HG02798 (cell line): ENCODE results near the gene OR10S1.
"Not testable (repeated sequence)": the region's sequence is repeated elsewhere in the genome, so short reads cannot be mapped to it uniquely, and the experiment has no call there.

ENCODE experiments used
- ATAC-seq: cut with Tn5 transposase; IDR thresholded peaks from one replicate; pipeline ENCODE4 v1.9.1; 2021; ENCODE audit warnings: mild to moderate bottlenecking; ENCODE audit not compliant: unreplicated experiment, poor library complexity

Gene OR10S1, protein sequence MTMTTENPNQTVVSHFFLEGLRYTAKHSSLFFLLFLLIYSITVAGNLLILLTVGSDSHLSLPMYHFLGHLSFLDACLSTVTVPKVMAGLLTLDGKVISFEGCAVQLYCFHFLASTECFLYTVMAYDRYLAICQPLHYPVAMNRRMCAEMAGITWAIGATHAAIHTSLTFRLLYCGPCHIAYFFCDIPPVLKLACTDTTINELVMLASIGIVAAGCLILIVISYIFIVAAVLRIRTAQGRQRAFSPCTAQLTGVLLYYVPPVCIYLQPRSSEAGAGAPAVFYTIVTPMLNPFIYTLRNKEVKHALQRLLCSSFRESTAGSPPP

DNA sequence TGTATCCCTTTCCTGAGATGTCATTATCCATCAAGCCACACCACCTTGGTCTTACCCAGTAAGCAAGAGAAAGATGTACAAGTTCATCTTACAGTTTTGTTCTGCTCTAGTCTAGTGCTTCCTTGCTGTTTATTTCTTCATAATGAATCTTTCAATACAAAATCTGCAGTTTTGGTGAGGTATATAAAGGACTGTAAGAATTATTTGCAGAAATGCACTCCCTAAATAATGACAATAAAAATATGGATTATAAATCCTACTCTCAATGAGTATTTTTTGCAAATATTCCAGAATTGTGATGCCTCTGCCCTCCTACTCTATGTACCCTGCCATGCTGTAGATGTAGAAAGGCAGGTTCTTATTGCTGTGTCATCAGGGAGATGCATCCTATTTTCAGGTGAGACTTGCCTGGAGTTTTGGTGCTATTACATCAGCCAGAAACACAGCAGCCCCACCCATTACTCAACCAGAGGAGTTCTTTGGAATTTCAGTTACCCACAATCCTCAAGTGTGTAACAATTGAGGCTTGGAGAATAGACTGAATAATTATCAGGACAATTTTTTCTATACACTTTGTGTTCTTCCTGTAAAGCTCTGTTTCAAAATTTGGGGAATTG lies at the start of gene OR10S1:
TSS of gene OR10S1 (minus strand) at position 51 of the 617 bp plus-strand sequence. CDS start 117 bp downstream, outside the sequence.
- no peak for ATAC-seq

DNA sequence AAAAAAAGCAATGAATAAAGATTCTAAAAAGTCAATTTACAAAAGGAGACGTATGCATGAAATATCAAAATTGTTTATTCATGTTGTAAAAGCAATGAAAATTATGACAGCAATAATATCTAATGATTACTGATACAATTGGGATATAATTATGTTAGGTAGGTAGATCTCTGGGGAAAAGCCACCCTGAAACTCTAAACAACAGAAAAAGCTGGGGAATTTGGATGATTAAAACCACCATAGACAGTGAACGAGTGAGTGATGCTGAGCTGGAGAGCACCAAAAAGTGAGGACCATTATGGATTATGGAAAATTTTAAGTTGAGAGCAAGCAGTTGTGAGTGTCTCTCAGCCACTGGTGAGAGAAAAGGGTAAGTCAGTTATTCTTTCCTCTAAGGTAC lies 48.9 kb upstream of the OR10S1 start, which contains the start of gene OR10G8:
TSS of gene OR10G8 (plus strand) at position 301 of the 400 bp plus-strand sequence. CDS start 2,825 bp downstream, outside the sequence.
- no peak for ATAC-seq

DNA sequence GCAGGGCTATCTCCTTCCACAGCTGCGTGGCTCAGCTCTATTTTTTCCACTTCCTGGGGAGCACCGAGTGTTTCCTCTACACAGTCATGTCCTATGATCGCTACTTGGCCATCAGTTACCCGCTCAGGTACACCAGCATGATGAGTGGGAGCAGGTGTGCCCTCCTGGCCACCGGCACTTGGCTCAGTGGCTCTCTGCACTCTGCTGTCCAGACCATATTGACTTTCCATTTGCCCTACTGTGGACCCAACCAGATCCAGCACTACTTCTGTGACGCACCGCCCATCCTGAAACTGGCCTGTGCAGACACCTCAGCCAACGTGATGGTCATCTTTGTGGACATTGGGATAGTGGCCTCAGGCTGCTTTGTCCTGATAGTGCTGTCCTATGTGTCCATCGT lies 38.3 kb upstream of the OR10S1 start:
- ATAC-seq = not testable (repeated sequence)

DNA sequence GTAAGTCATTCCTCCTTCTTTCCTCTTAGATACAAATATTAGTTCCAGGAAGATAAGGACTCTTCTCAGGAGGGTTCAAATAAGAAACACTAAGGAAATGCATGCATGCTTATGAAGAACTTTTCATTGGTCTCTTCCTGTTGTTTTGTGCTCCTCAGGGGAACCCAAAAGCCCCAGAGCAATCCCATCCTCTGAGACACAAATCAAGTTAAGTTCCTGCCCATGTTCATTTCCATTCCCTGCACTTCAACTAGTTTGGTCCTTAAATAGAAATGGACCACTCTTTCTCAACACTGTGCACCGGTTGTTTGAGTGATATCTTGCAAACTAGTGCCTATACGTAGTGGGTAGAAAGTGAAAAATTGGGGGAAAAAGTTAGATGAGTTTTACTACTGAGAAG lies 35.1 kb upstream of the OR10S1 start, which contains the start of gene OR10G4:
TSS of gene OR10G4 (plus strand) at position 301 of the 400 bp plus-strand sequence. CDS start 2,578 bp downstream, outside the sequence.
- ATAC-seq = no peak

DNA sequence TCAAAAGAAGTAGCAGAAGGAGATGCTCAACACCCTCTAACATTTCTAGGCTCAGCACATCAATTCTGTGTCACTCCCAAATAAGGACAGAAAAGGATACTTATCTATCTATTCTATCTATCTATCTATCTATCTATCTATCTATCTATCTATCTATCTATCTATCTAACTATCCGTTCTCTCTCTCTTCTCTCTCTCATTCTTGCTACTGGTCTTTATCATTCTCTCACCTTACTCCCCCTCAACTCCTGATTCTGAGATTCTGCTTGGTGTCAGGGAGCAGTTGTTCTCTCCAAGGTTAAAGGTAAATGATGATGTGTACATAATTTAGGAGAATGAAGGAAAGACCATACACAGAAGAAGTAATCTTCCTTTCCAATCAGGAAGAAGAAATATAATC lies 17.5 kb upstream of the OR10S1 start, which contains the start of gene OR10G6:
TSS of gene OR10G6 (minus strand) at position 43 of the 400 bp plus-strand sequence. CDS start at position 43, 0 bp downstream.
- no peak for ATAC-seq

DNA sequence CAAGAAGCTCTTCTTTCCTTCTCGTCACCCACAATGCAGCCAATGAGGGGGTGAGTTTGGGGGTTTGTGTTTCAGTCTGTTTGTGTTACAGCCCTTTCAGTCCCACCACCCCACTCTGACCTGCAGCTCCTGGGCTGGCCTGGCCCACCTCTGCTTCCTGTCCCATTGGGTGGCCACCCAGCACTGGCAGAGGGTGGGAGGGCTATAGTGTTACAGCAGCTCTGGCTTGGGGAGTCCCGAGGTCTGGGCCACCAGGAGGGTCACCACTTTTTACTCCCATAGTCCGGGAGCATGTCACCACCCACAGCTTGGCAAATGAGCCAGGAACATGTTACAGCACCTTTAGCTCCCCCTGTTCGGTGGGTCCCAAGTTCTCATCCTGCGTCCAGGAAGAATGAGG lies 1.7 kb upstream of the OR10S1 start:
- ATAC-seq = no peak

DNA sequence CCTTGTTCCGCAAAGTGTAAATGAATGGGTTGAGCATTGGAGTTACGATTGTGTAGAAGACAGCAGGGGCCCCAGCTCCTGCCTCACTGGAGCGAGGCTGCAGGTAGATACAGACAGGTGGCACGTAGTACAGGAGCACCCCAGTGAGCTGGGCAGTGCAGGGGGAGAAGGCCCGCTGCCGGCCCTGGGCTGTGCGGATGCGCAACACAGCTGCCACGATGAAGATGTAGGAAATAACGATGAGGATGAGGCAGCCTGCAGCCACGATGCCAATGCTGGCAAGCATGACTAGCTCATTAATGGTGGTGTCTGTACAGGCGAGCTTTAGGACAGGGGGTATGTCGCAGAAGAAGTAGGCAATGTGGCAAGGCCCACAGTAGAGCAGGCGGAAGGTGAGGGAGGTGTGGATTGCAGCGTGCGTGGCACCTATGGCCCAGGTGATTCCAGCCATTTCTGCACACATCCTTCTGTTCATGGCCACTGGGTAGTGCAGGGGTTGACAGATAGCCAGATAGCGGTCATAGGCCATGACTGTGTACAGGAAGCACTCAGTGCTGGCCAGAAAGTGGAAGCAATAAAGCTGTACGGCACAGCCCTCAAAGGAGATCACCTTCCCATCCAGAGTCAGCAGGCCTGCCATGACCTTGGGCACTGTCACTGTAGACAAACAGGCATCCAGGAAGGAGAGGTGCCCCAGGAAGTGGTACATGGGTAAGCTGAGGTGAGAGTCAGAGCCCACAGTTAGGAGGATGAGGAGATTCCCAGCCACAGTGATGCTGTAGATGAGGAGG lies 616 bp downstream of the OR10S1 start:
- ATAC-seq = no peak

DNA sequence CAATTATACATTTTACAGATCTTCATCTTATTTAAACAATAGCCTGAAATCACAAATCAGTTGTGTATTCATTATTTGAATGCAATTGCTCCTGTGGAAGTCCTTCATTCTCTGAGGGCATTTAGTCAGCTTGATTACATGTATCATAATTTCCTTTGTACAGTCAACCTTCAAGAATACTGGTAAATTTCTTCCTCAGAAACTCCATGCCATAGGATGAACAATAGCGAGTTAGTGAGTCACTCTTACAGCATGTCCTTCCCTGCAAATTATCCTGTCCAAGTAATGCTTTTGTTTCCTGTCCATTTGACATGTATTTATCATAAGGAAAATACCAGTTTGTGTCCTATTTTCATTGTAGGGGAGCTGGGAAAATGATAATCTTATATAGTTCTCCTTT lies 3.8 kb downstream of the OR10S1 start:
- no peak for ATAC-seq

DNA sequence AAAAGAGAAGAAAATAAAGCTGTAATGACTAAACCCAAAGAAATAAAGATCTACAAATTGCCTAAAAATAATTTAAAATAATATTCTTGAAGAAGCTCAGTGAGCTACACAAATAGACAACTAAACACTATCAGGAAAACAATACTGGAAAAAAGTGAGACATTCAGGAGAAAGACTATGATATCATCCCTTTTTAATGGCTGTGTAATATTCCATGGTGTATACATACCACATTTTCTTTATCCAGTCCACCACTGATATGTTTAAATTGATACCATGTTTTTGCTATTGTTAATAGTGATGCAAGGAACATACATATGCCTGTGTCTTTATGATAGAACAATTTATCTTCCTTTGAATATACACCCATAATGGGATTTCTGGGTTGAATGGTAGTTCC lies 20.8 kb downstream of the OR10S1 start:
- ATAC-seq = no peak

DNA sequence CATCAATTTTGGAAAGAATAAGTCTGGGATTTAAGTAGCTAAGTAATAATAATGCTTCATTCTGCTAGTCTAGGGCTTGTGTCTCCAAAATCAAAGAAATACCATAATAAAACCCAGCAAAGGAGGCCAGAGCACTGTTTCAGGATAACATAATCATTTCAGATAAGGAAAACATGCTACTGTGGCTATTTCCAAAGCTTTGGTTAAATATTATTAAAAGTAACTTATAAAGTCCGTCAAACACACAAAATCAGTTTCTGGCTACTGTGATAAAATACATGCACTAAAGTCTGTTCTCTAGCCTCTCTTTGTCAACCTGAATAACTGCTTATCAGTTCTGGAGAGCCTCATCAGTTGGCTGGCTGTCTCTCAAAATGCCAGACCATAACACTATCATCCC lies 32.4 kb downstream of the OR10S1 start:
- no peak for ATAC-seq

DNA sequence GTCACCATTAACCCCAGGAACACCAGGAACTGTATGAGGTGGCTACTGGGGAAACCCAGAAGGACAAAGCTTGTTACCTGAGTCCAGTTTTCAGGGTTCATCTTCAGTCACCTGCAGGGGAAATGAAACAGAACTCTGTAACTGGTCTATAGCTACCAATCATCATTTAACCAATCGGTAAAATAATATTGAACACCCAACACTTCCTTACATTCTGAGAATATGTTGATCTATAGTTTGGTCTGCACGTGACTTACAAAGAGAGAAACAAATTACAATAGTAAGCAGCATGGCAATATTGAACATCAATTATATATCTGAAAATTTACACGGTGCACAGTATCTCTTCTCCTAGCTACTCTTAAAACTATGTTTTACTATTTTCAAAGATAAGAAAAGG lies 33.8 kb downstream of the OR10S1 start, which contains the start of gene OR6T1:
TSS of gene OR6T1 (minus strand) at position 101 of the 400 bp plus-strand sequence. CDS start at position 101, 0 bp downstream.
- no peak for ATAC-seq

DNA sequence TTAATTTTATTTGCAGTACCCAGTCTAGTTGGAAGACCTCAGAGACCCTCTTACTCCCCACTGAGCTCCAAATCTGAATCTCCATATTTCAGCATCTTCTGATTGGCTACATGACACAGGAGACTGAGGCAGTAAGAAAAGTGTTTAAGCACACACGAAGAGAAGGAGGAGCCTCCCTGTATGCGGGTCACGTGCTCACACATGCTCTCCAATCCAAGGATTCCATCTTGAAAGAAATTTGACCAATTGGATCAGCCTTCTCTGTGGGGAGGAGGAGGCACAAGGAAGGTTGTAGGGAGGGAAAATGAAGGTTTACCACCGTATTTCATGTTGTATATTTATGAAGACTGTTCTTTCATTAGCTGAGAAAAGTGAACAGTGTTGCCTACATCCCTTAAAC lies 35.2 kb downstream of the OR10S1 start:
- ATAC-seq = no peak

DNA sequence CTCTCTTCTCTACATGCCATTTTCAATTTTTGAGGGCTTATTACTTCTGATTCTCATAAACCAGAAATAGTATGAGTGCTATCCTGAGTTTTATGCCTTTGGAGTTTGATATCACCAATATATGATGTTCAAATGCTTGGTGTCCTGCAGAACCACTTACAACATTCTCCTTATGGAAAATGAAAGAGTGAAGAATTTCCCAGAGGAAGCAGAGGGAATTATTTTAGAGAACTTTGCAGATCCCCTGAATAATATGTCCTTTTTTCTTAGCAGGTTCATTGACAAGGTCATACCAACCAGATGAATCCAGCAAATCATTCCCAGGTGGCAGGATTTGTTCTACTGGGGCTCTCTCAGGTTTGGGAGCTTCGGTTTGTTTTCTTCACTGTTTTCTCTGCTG lies 38.3 kb downstream of the OR10S1 start, which contains the start of gene OR4D5:
TSS of gene OR4D5 (plus strand) at position 301 of the 400 bp plus-strand sequence. CDS start at position 301, 0 bp downstream.
- ATAC-seq = no peak
